ENCODE data around the gene POU4F3. TPM values are rescaled to one million over a fixed set of nuclear protein-coding genes. Genes with fewer than 3 reads are reported as not detected.

POU4F3 gene
- total RNA-seq = under 1 TPM in 1 of 2 experiments, not detected in 1; 0.08 TPM

GRCh38 chr5:146338774-146339714, at the start of gene POU4F3:
Gene POU4F3, plus strand, starts transcription at chr5:146338839. Its CDS starts 274 bp downstream, at chr5:146339113.

Other genes with a start within 250 kb of the POU4F3 start
- gene PLAC8L1, start 233.3 kb upstream of the POU4F3 start, total RNA-seq = under 1 TPM in 1 of 2 experiments, not detected in 1; 0.39 TPM
- gene LARS1, start 156.2 kb upstream of the POU4F3 start, total RNA-seq = 100 to 1,000 TPM; 107 to 110 TPM
- 10 to 100 TPM; 18.4 to 21.1 TPM for gene RBM27, start 135.2 kb upstream of the POU4F3 start, total RNA-seq
- 10 to 100 TPM; 78.6 to 80.3 TPM for gene TCERG1, start 108.5 kb downstream of the POU4F3 start, total RNA-seq
- gene GPR151, start 177.4 kb downstream of the POU4F3 start, total RNA-seq = not detected

All from activated naive CD4-positive, alpha-beta T cell treated with anti-CD3 and anti-CD28 coated beads, Interleukin-2, amount 10 ng/mL, durations not matched to agents 5 hours and 36 hours (primary cell).